PC-3 (cell line): Measurements from ENCODE around the gene NRAP. TPM values are rescaled to one million over a fixed set of nuclear protein-coding genes. Genes with fewer than 3 reads are reported as not detected.

ENCODE experiments used
- ATAC-seq: fragments of 200-7000 bp; cut with Tn5 transposase; 2 replicates; pipeline ENCODE4 v1.9.1; 2020; ENCODE audit warnings: mild to moderate bottlenecking, moderate library complexity
- BruUV-seq: library from RNA; stranded (reverse); fragments of 400-500 nt; replicated peaks from 2 replicates; lab custom pipeline; 2021; lab: Mats Ljungman, UMichigan
- CTCF ChIA-PET: fragments of 300-600 bp; sonication (Branson Sonifier 250); formaldehyde crosslinking; loops from one replicate; lab custom pipeline; 2022; ENCODE audit warnings: antibody characterized with exemption; lab: Charles Lee
- POLR2A ChIA-PET: fragments of 300-600 bp; sonication (Branson Sonifier 250); formaldehyde crosslinking; loops from one replicate; lab custom pipeline; 2022; ENCODE audit warnings: antibody characterized with exemption; ENCODE audit not compliant: unreplicated experiment; lab: Charles Lee
- DNase-seq: peaks from one replicate; pipeline ENCODE4 v3.0.0-alpha.2; 2015
- H2AFZ ChIP-seq: fragments of 300-600 bp; sonication (generic); 2 replicates; pipeline ENCODE4 v1.6.0; 2016; ENCODE audit warnings: antibody characterized with exemption, low read length
- H3F3A ChIP-seq: fragments of 300-600 bp; sonication (generic); one replicate; pipeline ENCODE4 v1.6.0; 2017; ENCODE audit warnings: antibody characterized with exemption, low read length, control low read depth, mild to moderate bottlenecking; ENCODE audit not compliant: unreplicated experiment
- H3K27ac ChIP-seq: fragments of 300-600 bp; sonication (generic); 2 replicates; pipeline ENCODE4 v1.5.1; 2016; ENCODE audit warnings: mild to moderate bottlenecking, low read length
- H3K27me3 ChIP-seq: fragments of 300-600 bp; sonication (generic); 2 replicates; pipeline ENCODE4 v1.6.1; 2016; ENCODE audit warnings: low read length, mixed read lengths
- H3K36me3 ChIP-seq: fragments of 300-600 bp; sonication (generic); 2 replicates; pipeline ENCODE4 v1.6.1; 2016; ENCODE audit warnings: low read depth, mixed run types, low read length, mixed read lengths
- H3K4me1 ChIP-seq: fragments of 300-600 bp; sonication (generic); 2 replicates; pipeline ENCODE4 v1.5.1; 2016; ENCODE audit warnings: low read length; ENCODE audit not compliant: insufficient read depth
- H3K4me2 ChIP-seq: fragments of 300-600 bp; sonication (generic); 2 replicates; pipeline ENCODE4 v1.6.0; 2016; ENCODE audit warnings: low read length
- H3K4me3 ChIP-seq: fragments of 300-600 bp; sonication (generic); 2 replicates; pipeline ENCODE4 v1.5.1; 2016; ENCODE audit warnings: mild to moderate bottlenecking, low read length, mixed read lengths
- H3K79me2 ChIP-seq: fragments of 300-600 bp; sonication (generic); 2 replicates; pipeline ENCODE4 v1.6.1; 2017; ENCODE audit warnings: low read length, mixed read lengths
- H3K9ac ChIP-seq: fragments of 300-600 bp; sonication (generic); 2 replicates; pipeline ENCODE4 v1.6.0; 2016; ENCODE audit warnings: mild to moderate bottlenecking, low read length
- H3K9me2 ChIP-seq: fragments of 300-600 bp; sonication (generic); replicated peaks from 2 replicates; pipeline ENCODE4 v1.6.1; 2016; ENCODE audit warnings: mixed run types, low read length, mixed read lengths
- H3K9me3 ChIP-seq: fragments of 300-600 bp; sonication (generic); 2 replicates; pipeline ENCODE4 v1.6.1; 2016; ENCODE audit warnings: low read length, mixed read lengths
- H4K20me1 ChIP-seq: fragments of 300-600 bp; sonication (generic); 2 replicates; pipeline ENCODE4 v1.6.1; 2016; ENCODE audit warnings: low read length, mixed read lengths
- CTCF ChIP-seq: fragments of 300-600 bp; sonication (generic); conservative IDR thresholded peaks from 2 replicates; pipeline ENCODE4 v1.5.1; 2017; ENCODE audit warnings: antibody characterized with exemption, low read depth, mild to moderate bottlenecking, low read length
- EZH2 ChIP-seq: fragments of 300-600 bp; sonication (generic); IDR thresholded peaks from one replicate; pipeline ENCODE4 v1.6.1; 2017; ENCODE audit warnings: antibody characterized with exemption, mild to moderate bottlenecking, low read length; ENCODE audit not compliant: unreplicated experiment
- EZH2phosphoT487 ChIP-seq: fragments of 300-600 bp; sonication (generic); IDR thresholded peaks from 2 replicates; pipeline ENCODE4 v1.6.1; 2018; ENCODE audit warnings: mild to moderate bottlenecking, antibody characterized with exemption, low read length, borderline replicate concordance
- intact Hi-C: fragments of 100-400 bp; cut with micrococcal nuclease; formaldehyde crosslinking; loops from 2 replicates; pipeline ENCODE4 v1.9.0; 2023
- total RNA-seq: library from RNA; depleted of rRNA; stranded (reverse); fragments of >200 nt; gene quantifications from 2 replicates; pipeline ENCODE4 v1.2.3, GENCODE V29; 2014

NRAP gene
- total RNA-seq, 1 experiment from 2014 or later = not detected

- DNase-seq = peak; percentile 59
- POLR2A ChIA-PET = no interaction called here
- H3K4me2 ChIP-seq = no peak overlapping the region
- intact Hi-C loops = loop anchor here (5.0 kb wide), 1 partner anchor 143 kb away; the partner anchor contains the start of genes DCLRE1A and NHLRC2
- no peaks in the 10 kb centered on the region for H3F3A ChIP-seq
- H3K27ac ChIP-seq = no peak overlapping the region
- peaks cover 7% of the 10 kb centered on the region; the same call in 1 of the 2 replicates for H3K4me1 ChIP-seq
- no peaks in the 10 kb centered on the region for H3K27me3 ChIP-seq
- no peaks in the 10 kb centered on the region for H3K9me3 ChIP-seq
- no peaks in the 10 kb centered on the region for H3K79me2 ChIP-seq
- no peak overlapping the region for H2AFZ ChIP-seq
- peak; percentile 57 for ATAC-seq
- CTCF ChIA-PET = no interaction called here
- no peak overlapping the region for H3K9ac ChIP-seq
- TF ChIP-seq EZH2phosphoT487 = no peak
- TF ChIP-seq CTCF = no peak
- TF ChIP-seq EZH2 = no peak
- H3K4me3 ChIP-seq = no peak overlapping the region
- no peaks in the 10 kb centered on the region for H3K36me3 ChIP-seq
- H4K20me1 ChIP-seq = no peaks in the 10 kb centered on the region
- H3K9me2 ChIP-seq = no peaks in the 10 kb centered on the region
- BruUV-seq = no TSS peak
Observed at GRCh38 chr10:113709221-113709838, 45.5 kb upstream of the NRAP start.

GRCh38 chr10:113708640-113709039 lies 44.8 kb upstream of the NRAP start:
- Histone ChIP-seq H3K4me2 (no peak overlapping the region), H3K36me3 (no peaks in the 10 kb centered on the region), H3F3A (no peaks in the 10 kb centered on the region), H3K27me3 (no peaks in the 10 kb centered on the region), H4K20me1 (no peaks in the 10 kb centered on the region), H3K79me2 (no peaks in the 10 kb centered on the region), H3K4me1 (peaks cover 8% of the 10 kb centered on the region; the same call in 1 of the 2 replicates), H3K27ac (no peak overlapping the region), H2AFZ (no peak overlapping the region), H3K9ac (no peak overlapping the region), H3K9me3 (no peaks in the 10 kb centered on the region), H3K9me2 (no peaks in the 10 kb centered on the region), H3K4me3 (no peak overlapping the region)
- POLR2A ChIA-PET = no interaction called here
- intact Hi-C loops = loop anchor here (5.0 kb wide), 1 partner anchor 144 kb away; the partner anchor contains the start of genes DCLRE1A and NHLRC2
- BruUV-seq = no TSS peak
- CTCF ChIA-PET = no interaction called here
- no peak for TF ChIP-seq CTCF
- TF ChIP-seq EZH2phosphoT487 = no peak
- no peak for TF ChIP-seq EZH2
- ATAC-seq (no peak), DNase-seq (no peak)

- no peak overlapping the region for H2AFZ ChIP-seq
- H3K27ac ChIP-seq = no peak overlapping the region
- BruUV-seq = no TSS peak
- H3K4me1 ChIP-seq = peaks cover 8% of the 10 kb centered on the region; the same call in 1 of the 2 replicates
- intact Hi-C loops = loop anchor here (5.0 kb wide), 1 partner anchor 146 kb away; the partner anchor contains the start of genes DCLRE1A and NHLRC2
- H3K9me2 ChIP-seq = no peaks in the 10 kb centered on the region
- H3K9ac ChIP-seq = no peak overlapping the region
- no peaks in the 10 kb centered on the region for H3K36me3 ChIP-seq
- H3K9me3 ChIP-seq = no peaks in the 10 kb centered on the region
- ChIA-PET POLR2A (no interaction called here), CTCF (no interaction called here)
- TF ChIP-seq EZH2phosphoT487 (no peak), EZH2 (no peak), CTCF (no peak)
- H3K79me2 ChIP-seq = no peaks in the 10 kb centered on the region
- ATAC-seq (no peak), DNase-seq (no peak)
- H3K4me2 ChIP-seq = no peak overlapping the region
- H3F3A ChIP-seq = no peaks in the 10 kb centered on the region
- H3K27me3 ChIP-seq = no peaks in the 10 kb centered on the region
- no peak overlapping the region for H3K4me3 ChIP-seq
- no peaks in the 10 kb centered on the region for H4K20me1 ChIP-seq
Observed at GRCh38 chr10:113706623-113707022, 42.8 kb upstream of the NRAP start.
